NCI-H1436 (cell line): ENCODE measurements around the gene CCDC85A.

ENCODE experiments used
- DNase-seq: peaks from one replicate; lab custom pipeline; 2025; lab: John Stamatoyannopoulos, UW

Gene CCDC85A

DNA sequence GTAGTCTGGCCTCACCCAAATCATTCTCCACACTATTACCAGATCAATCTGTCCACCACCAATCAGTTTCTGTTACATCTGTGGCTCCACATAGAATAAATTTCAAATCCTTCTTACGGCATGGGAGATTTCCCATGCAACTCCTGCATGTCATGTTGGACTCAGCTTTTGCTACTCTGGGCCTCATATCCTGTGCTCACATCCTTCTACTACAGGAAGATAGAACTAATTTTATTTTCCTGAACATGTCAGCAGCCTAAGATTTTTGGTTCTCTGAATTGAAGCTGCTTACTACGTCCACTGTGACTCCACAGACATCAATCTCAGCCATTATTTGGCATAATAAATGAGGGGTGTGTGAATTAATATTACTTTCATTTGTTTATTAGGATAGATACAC lies 181.1 kb downstream of the CCDC85A start:
- no peak for DNase-seq

GRCh38 chr2:56369316-56369715 lies 185.5 kb downstream of the CCDC85A start:
- DNase-seq: no peak

GRCh38 chr2:56372071-56372656 lies 188.4 kb downstream of the CCDC85A start:
- no peak for DNase-seq

- no peak for DNase-seq
Observed at GRCh38 chr2:56375251-56375650, 191.5 kb downstream of the CCDC85A start.

GRCh38 chr2:56376699-56377665 lies 193.2 kb downstream of the CCDC85A start:
- no peak for DNase-seq

DNA sequence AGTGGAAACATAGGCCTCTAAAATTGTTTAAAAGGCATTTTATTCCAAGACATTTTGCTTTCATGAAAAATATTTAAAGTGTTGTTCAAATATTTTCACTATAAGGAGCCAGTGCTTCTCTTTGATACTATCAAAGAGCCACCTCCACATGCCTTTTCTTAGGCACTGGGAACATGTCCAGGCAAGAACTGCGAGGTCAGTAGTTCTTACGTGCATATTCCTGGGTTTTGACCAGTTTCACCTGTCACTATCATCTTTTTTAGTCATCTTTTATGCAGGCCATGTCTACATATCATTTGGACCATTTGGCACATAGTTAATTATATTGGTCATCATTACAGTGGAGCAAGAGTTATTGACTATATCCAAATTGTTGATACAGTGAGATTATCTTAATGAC lies 195.3 kb downstream of the CCDC85A start:
- DNase-seq: no peak

DNA sequence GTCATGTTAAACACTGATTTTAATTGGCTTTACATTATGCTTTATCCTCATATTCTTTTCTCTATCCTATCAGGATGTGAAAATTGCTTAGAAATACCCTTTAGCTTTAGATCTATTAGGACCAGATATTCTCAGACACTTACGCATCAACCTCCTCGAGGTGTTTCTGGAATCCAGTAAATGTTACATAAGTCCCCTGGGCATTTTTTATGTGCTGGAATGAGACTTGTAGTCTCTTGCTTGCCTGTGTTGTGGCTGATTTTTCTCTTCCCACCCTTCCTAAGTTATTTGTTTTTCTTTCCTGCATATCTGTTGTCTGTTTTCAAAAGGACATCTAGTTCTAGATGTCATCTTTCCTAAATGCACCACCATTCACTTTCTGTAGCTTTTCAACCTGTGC lies 197.1 kb downstream of the CCDC85A start:
- no peak for DNase-seq

DNA sequence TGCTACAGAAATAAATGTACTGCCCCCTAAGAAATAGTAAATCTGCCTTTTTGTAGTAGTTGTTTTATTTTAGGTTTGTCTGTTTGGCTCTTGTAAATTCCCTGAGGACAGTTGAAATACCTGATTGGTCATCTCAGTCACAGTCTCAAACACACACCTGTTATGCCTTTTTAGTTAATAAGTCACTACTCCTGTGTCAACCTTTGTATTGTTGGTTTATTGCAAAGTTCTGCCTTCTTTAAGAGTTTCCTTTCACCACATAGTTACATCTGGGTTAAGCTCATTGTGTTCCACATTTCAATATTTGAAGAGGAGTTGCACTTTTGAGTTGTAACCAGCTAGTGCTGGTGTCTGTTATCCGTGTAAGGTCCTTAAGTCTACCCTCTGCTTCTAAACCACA lies 198.7 kb downstream of the CCDC85A start:
- DNase-seq: no peak

- no peak for DNase-seq
Observed at GRCh38 chr2:56386657-56387056, 202.9 kb downstream of the CCDC85A start.

- DNase-seq: no peak
Observed at GRCh38 chr2:56390644-56391043, 206.9 kb downstream of the CCDC85A start.

DNA sequence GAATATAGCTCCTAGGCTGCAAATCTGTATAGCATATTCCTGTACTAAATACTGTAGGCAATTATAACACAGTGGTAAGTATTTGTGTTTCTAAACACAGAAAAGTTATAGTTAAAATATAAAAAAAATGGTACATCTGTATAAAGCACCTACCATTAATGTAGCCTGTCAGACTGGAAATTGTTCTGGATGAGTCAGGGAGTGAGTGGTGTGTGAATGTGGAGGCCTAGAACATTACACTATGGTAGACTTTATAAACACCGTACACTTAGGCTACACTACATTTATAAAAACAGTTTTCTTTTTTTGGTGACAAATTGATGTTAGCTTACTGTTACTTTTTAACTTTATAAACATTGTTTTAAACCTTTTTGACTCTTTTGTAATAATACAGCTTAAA lies 226.3 kb downstream of the CCDC85A start:
- DNase-seq: no peak

- DNase-seq: no peak
Observed at GRCh38 chr2:56416500-56417176, 232.8 kb downstream of the CCDC85A start.
